ENCODE results near the gene HSPA1L. TPM values are rescaled to one million over a fixed set of nuclear protein-coding genes. Genes with fewer than 3 reads are reported as not detected.
A peak's percentile ranks its signal among the peaks of the same experiment; 100 is the strongest.
"Not testable (repeated sequence)": the region's sequence is repeated elsewhere in the genome, so short reads cannot be mapped to it uniquely, and the experiment has no call there.

HSPA1L gene
- total RNA-seq, 1 donor from 2014 or later, result 2.5 TPM

- Mint-ChIP-seq H3K4me1 (ENCODE audit: low read depth) (peaks cover 5% of the 10 kb centered on the region), H3K27ac (peak overlapping the region; percentile 56), H3K36me3 (ENCODE audit: insufficient read depth) (peaks cover 12% of the 10 kb centered on the region), H3K4me3 (ENCODE audit: low read depth) (no peak overlapping the region), H3K27me3 (no peaks in the 10 kb centered on the region), H3K9me3 (ENCODE audit: low read depth) (peaks cover 5% of the 10 kb centered on the region)
- no peak for TF ChIP-seq CTCF (IDR thresholded peaks at IDR 0.05; ENCODE audit: unreplicated experiment)
- DNase-seq (ENCODE audit: low spot score, unreplicated experiment), result no peak
Measured at GRCh38 chr6:31851485-31851832, 36.4 kb upstream of the HSPA1L start.

- Mint-ChIP-seq H3K9me3 (ENCODE audit: low read depth) (peaks cover 5% of the 10 kb centered on the region), H3K27me3 (no peaks in the 10 kb centered on the region), H3K4me3 (ENCODE audit: low read depth) (no peak overlapping the region), H3K36me3 (ENCODE audit: insufficient read depth) (peaks cover 12% of the 10 kb centered on the region), H3K4me1 (ENCODE audit: low read depth) (peaks cover 5% of the 10 kb centered on the region), H3K27ac (peak overlapping the region; percentile 56)
- no peak for TF ChIP-seq CTCF (IDR thresholded peaks at IDR 0.05; ENCODE audit: unreplicated experiment)
- no peak for DNase-seq (ENCODE audit: low spot score, unreplicated experiment)
Measured at GRCh38 chr6:31850765-31851484, 35.8 kb upstream of the HSPA1L start.

GRCh38 chr6:31847276-31847978 is 32.3 kb upstream of the HSPA1L start:
- DNase-seq (ENCODE audit: low spot score, unreplicated experiment), result no peak
- no peaks in the 10 kb centered on the region for H3K9me3 Mint-ChIP-seq (ENCODE audit: low read depth)
- H3K36me3 Mint-ChIP-seq (ENCODE audit: insufficient read depth), result peaks cover 2% of the 10 kb centered on the region
- H3K4me3 Mint-ChIP-seq (ENCODE audit: low read depth), result no peak overlapping the region
- peaks cover 5% of the 10 kb centered on the region for H3K4me1 Mint-ChIP-seq (ENCODE audit: low read depth)
- no peak for TF ChIP-seq CTCF (IDR thresholded peaks at IDR 0.05; ENCODE audit: unreplicated experiment)
- H3K27ac Mint-ChIP-seq, result no peak overlapping the region
- H3K27me3 Mint-ChIP-seq, result no peaks in the 10 kb centered on the region

- DNase-seq (ENCODE audit: low spot score, unreplicated experiment), result no peak
- TF ChIP-seq CTCF (IDR thresholded peaks at IDR 0.05; ENCODE audit: unreplicated experiment), result no peak
- no peaks in the 10 kb centered on the region for H3K27me3 Mint-ChIP-seq
- H3K36me3 Mint-ChIP-seq (ENCODE audit: insufficient read depth), result peaks cover 13% of the 10 kb centered on the region
- no peak overlapping the region for H3K4me3 Mint-ChIP-seq (ENCODE audit: low read depth)
- H3K4me1 Mint-ChIP-seq (ENCODE audit: low read depth), result no peaks in the 10 kb centered on the region
- H3K9me3 Mint-ChIP-seq (ENCODE audit: low read depth), result no peaks in the 10 kb centered on the region
- no peak overlapping the region for H3K27ac Mint-ChIP-seq
Measured at GRCh38 chr6:31844507-31844906, 29.4 kb upstream of the HSPA1L start.

GRCh38 chr6:31842053-31842452 is 27.0 kb upstream of the HSPA1L start:
- TF ChIP-seq CTCF (IDR thresholded peaks at IDR 0.05; ENCODE audit: unreplicated experiment), result no peak
- no peak overlapping the region for H3K27ac Mint-ChIP-seq

GRCh38 chr6:31839779-31840126 is 24.7 kb upstream of the HSPA1L start:
- H3K9me3 Mint-ChIP-seq (ENCODE audit: low read depth); DNase-seq (ENCODE audit: low spot score, unreplicated experiment); H3K4me3 Mint-ChIP-seq (ENCODE audit: low read depth); H3K27me3 Mint-ChIP-seq: not testable (repeated sequence)
- H3K36me3 Mint-ChIP-seq (ENCODE audit: insufficient read depth), result peaks cover 35% of the 10 kb centered on the region
- H3K27ac Mint-ChIP-seq, result peak overlapping the region; percentile 24
- H3K4me1 Mint-ChIP-seq (ENCODE audit: low read depth), result peaks cover 28% of the 10 kb centered on the region

More at GRCh38 chr6:31842053-31842452, 27.0 kb upstream of the HSPA1L start:
- no peak for DNase-seq (ENCODE audit: low spot score, unreplicated experiment)
- H3K36me3 Mint-ChIP-seq (ENCODE audit: insufficient read depth), result peaks cover 24% of the 10 kb centered on the region
- H3K4me3 Mint-ChIP-seq (ENCODE audit: low read depth), result no peak overlapping the region
- no peaks in the 10 kb centered on the region for H3K27me3 Mint-ChIP-seq
- peaks cover 10% of the 10 kb centered on the region for H3K4me1 Mint-ChIP-seq (ENCODE audit: low read depth)
- no peaks in the 10 kb centered on the region for H3K9me3 Mint-ChIP-seq (ENCODE audit: low read depth)
